ENCODE measurements around the gene PEX14. TPM values are rescaled to one million over a fixed set of nuclear protein-coding genes. Genes with fewer than 3 reads are reported as not detected.

The PEX14 gene
- total and polyA plus RNA-seq, 9 of the 15 experiments (the other 6 are each of a cell fraction or from before 2014, with no cell fraction given) = 2.6 to 45.7 (median 22.7) TPM

GRCh38 chr1:10596780-10597179, 122.0 kb downstream of the PEX14 start:
- intact Hi-C loops (cut with micrococcal nuclease) = no loop called here
- DNase-seq (ENCODE audit: extremely low read depth in 1 of 4, low spot score in 3 of 4) (no peak), FAIRE-seq (no peak), ATAC-seq (no peak)
- no TSS peak for BruUV-seq (replicated peaks)
- no peak overlapping the region for H2AFZ ChIP-seq (ENCODE audit: low read depth, low read length)
- H3K4me2 ChIP-seq (ENCODE audit: insufficient read depth, low read length) = no peak overlapping the region
- no peak overlapping the region for H3K4me3 ChIP-seq
- H3K27me3 ChIP-seq (ENCODE audit: control insufficient read depth in 2 of 2, insufficient read depth in 2 of 2, low read length in 2 of 2) = no peaks in the 10 kb centered on the region
- H3K79me2 ChIP-seq (ENCODE audit: control insufficient read depth, insufficient read depth, low read length) = no peaks in the 10 kb centered on the region
- WGBS (ENCODE audit: insufficient coverage, low coverage, missing lambda C conversion rate) = 88% methylated on average over 6 of the region's 6 CpGs
- H3K27ac ChIP-seq (ENCODE audit: extremely low read depth, low read depth, low read length) = no peak overlapping the region
- peaks cover 16% of the 10 kb centered on the region; the same call in 1 of the 3 replicates for H3K36me3 ChIP-seq (ENCODE audit: control insufficient read depth, insufficient read depth, low read length)
- H3K9me3 ChIP-seq (replicated peaks; ENCODE audit: control insufficient read depth, insufficient read depth, low read depth, low read length) = no peaks in the 10 kb centered on the region
- H3K9me1 ChIP-seq (ENCODE audit: control insufficient read depth, insufficient read depth, low read length) = no peaks in the 10 kb centered on the region
- H3K4me1 ChIP-seq (replicated peaks in 1 of 2; ENCODE audit: control insufficient read depth in 2 of 2, insufficient read depth in 2 of 2, low read length in 2 of 2) = no peaks in the 10 kb centered on the region
- no peaks in the 10 kb centered on the region for H4K20me1 ChIP-seq (replicated peaks; ENCODE audit: control insufficient read depth, insufficient read depth, low read length)
- in situ Hi-C loops (cut with MboI) = loop anchor here (10.0 kb wide), 1 partner anchor 268 kb away; no protein-coding TSS in a partner anchor
- no peak overlapping the region for H3K9ac ChIP-seq (ENCODE audit: insufficient read depth in 1 of 2, low read depth in 2 of 2, low read length in 2 of 2)
- POLR2A ChIA-PET = interaction anchor here (0.7 to 1.7 kb wide), 4 partner anchors 8 to 299 kb away, joined by 3 to 6 read pairs (median 4); no protein-coding TSS in a partner anchor
- CTCF ChIA-PET (ENCODE audit: low intra/inter-chr PET ratio) = no interaction called here
- TF ChIP-seq ZNF76 (CRISPR knock-in tag; IDR thresholded peaks at IDR 0.05; ENCODE audit: borderline replicate concordance) (no peak), DMBX1 (CRISPR knock-in tag; IDR thresholded peaks at IDR 0.05; ENCODE audit: borderline replicate concordance) (no peak), DACH1 (IDR thresholded peaks at IDR 0.05; ENCODE audit: partially characterized antibody) (no peak), FOXP1 (CRISPR knock-in tag; IDR thresholded peaks at IDR 0.05) (no peak), RUNX1 (IDR thresholded peaks at IDR 0.05; ENCODE audit: low read depth) (no peak), CHD4 (IDR thresholded peaks at IDR 0.05; ENCODE audit: insufficient read depth, insufficient replicate concordance, low read depth, low read length, poor library complexity, severe bottlenecking) (no peak), HEY1 (CRISPR knock-in tag; IDR thresholded peaks at IDR 0.05; ENCODE audit: borderline replicate concordance) (no peak), RBM17 (IDR thresholded peaks at IDR 0.05; ENCODE audit: borderline replicate concordance, low read depth, low read length) (no peak), FOXK2 (conservative IDR thresholded peaks at IDR 0.05 in 1 of 2, IDR thresholded peaks at IDR 0.05 in 1 of 2; ENCODE audit: low read depth in 2 of 2) (no peak), ZNF639 (CRISPR knock-in tag; conservative IDR thresholded peaks at IDR 0.05 in 1 of 2, IDR thresholded peaks at IDR 0.05 in 1 of 2) (no peak), EP400 (IDR thresholded peaks at IDR 0.05) (no peak), TCF7L2 (IDR thresholded peaks at IDR 0.05; ENCODE audit: low read depth, low read length) (no peak), RAD51 (IDR thresholded peaks at IDR 0.05; ENCODE audit: borderline replicate concordance, low read depth) (no peak)
- TF ChIP-seq, protein P1, sequence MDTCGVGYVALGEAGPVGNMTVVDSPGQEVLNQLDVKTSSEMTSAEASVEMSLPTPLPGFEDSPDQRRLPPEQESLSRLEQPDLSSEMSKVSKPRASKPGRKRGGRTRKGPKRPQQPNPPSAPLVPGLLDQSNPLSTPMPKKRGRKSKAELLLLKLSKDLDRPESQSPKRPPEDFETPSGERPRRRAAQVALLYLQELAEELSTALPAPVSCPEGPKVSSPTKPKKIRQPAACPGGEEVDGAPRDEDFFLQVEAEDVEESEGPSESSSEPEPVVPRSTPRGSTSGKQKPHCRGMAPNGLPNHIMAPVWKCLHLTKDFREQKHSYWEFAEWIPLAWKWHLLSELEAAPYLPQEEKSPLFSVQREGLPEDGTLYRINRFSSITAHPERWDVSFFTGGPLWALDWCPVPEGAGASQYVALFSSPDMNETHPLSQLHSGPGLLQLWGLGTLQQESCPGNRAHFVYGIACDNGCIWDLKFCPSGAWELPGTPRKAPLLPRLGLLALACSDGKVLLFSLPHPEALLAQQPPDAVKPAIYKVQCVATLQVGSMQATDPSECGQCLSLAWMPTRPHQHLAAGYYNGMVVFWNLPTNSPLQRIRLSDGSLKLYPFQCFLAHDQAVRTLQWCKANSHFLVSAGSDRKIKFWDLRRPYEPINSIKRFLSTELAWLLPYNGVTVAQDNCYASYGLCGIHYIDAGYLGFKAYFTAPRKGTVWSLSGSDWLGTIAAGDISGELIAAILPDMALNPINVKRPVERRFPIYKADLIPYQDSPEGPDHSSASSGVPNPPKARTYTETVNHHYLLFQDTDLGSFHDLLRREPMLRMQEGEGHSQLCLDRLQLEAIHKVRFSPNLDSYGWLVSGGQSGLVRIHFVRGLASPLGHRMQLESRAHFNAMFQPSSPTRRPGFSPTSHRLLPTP (IDR thresholded peaks at IDR 0.05; ENCODE audit: borderline replicate concordance, extremely low read depth, insufficient read length) = no peak
- TF ChIP-seq, protein P2, sequence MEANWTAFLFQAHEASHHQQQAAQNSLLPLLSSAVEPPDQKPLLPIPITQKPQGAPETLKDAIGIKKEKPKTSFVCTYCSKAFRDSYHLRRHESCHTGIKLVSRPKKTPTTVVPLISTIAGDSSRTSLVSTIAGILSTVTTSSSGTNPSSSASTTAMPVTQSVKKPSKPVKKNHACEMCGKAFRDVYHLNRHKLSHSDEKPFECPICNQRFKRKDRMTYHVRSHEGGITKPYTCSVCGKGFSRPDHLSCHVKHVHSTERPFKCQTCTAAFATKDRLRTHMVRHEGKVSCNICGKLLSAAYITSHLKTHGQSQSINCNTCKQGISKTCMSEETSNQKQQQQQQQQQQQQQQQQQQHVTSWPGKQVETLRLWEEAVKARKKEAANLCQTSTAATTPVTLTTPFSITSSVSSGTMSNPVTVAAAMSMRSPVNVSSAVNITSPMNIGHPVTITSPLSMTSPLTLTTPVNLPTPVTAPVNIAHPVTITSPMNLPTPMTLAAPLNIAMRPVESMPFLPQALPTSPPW (CRISPR knock-in tag; IDR thresholded peaks at IDR 0.05) = no peak
